Hindlimb muscle (tissue), 1 donor: Measurements from ENCODE around the gene INSR. TPM values are rescaled to one million over a fixed set of nuclear protein-coding genes. Genes with fewer than 3 reads are reported as not detected.
"Not testable (repeated sequence)": the region's sequence is repeated elsewhere in the genome, so short reads cannot be mapped to it uniquely, and the experiment has no call there.

Source experiments
- DNase-seq: peaks from one replicate; pipeline ENCODE4 v3.0.0-alpha.2; 2013
- polyA plus RNA-seq: library from polyadenylated mRNA; unstranded; fragments of 120-200 nt; gene quantifications from one replicate; pipeline ENCODE4 v1.2.1, GENCODE V29; 2013; ENCODE audit not compliant: insufficient read length

Gene INSR
- polyA plus RNA-seq, 1 donor: 19.0 TPM

DNA sequence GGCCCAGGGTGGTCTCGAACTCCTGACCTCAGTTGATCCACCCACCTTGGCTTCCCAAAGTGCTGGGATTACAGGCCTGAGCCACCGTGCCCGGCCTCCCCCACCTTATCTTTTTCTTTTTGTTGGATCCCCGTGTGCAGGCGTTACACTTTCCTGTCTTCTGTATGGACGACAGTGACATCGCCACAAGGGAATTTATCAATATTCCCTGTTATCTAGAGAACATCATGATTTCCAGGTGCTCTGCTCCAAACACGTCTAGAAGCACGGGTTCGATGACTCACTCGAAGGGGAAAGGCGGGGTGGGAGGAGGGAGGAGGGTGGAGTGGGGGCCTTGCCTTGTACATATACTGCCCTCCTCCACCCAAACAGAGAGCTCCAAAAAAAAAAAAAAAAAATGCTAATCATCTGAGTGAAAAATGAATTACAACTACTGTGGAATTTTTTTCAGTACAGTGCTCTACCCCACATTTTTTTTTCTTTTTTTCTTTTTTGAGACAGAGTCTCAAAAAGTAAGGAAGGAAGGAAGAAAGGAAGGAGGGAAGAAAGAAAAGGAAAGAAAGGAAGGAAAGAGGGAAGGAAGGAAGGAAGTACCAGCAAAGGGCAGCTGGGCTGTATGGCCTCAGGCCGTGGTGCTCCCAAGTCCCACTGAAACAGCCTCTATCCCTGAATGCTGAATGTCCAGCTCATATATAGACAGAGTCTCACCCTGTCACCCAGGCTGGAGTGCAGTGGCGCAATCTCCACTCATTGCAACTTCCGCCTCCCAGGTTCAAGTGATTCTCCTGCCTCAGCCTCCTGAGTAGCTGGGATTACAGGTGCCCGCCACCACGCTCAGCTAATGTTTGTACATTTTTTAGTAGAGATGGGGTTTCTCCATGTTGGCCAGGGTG is 36.8 kb downstream of the INSR start:
- DNase-seq: no peak

DNA sequence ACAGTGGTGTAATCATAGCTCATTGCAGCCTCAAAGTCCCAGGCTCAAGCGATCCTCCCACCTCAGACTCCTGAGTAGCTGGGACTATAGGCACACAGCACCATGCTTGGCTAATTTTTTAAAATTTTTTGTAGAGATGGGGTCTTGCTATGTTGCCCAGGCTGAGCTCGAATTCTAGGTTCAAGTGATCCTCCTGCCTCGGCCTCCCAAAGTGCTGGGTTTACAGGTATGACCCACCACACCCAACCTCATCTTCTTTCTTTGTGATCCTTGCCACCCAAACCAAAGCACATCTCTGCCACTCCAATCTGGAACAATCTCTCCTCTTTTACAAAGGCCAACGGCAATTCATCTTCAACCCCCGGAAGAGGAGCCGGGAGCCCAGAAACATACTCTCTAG is 38.6 kb downstream of the INSR start:
- no peak for DNase-seq

DNA sequence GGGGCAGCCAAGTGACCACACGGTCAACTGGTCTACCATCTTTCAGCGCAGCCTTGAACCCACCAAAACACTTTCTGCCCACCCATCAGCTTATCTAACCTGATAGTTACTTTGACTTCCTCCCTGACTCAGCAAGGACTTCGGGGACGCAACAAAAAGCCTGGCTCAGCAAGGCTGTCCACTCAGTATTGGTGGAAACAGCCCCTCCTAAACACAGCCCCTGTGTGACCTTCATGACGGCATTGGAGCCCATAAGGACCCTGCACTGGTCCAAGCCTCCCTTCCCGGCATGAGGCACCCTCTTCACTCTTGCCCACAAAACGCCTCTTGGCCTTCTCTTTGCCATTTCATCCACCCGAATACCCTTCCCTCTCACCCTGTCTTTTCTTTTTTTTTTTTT is 39.1 kb downstream of the INSR start:
- no peak for DNase-seq

DNA sequence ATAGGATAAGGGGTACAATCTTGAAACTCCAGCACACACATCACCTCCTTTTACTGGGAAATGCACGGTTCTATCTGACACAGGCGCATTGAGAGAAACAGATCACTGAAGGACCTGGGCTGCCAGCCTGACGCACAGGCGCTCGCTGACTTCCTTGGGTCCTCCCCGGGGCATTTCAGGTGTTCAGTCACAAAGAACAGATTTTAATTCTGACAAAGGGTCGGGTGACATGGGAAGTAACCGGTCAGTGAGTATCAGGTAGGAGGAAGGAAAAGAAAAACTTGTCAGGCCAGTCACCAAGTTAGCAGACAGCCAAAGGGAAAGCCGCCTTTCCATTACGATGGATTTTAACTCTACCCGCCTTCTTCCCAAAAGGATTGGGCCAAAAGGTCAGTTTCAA is 39.6 kb downstream of the INSR start:
- no peak for DNase-seq

DNA sequence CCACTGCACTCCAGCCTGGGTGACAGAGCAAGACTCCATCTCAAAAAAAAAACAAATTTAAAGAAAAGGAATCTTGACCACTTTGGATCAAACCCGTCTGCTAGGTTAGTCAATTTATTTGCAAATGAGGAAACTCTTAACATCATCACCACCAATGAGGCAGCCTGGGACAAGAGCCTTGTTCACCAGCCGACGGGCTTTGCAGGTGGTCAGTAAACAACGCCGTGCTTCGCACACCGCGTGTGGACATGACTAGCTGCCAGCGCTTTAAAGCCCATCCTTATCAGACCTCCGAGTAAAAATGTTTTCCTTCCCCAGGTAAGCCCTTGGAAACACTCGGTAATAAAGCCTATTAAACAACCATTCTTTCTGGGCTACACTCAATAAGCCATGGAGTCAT is 41.9 kb downstream of the INSR start:
- no peak for DNase-seq

DNA sequence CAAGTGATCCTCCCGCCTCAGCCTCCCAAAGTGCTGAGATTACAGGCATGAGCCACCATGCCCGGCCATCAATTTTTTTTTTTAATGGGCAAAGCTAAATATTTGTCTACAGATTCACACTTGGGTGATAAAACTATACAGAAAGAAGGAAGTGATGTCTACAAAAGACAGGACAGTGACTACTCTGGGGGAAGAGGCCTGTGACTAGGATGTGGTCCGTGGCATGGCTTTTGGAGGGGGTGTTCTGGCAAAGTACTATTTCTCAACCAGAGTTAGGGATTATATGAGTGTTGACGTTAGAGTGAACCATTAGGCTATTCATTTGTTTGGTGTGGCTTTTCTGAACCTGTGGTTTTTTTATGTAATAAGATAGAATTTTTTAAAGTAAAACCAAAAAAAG is 42.7 kb downstream of the INSR start:
- no peak for DNase-seq

DNA sequence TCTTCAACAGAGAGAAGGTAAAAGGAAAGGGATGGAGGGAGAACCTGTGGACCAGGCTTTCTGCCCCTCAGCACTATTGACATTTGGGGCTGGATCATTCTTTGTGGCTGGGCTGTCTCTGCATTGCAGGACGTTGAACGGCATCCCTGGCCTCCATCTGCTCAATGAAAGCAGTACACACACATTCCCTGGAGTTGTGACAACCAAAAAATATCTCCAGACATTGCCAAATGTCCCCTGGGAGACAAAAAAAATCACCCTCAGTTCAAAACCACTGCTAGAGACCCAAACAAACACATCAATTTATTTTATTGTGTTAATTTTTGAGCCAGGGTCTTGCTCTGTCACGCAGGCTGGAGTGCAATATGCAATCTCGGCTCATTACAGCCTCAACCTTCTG is 43.3 kb downstream of the INSR start:
- DNase-seq: no peak

DNA sequence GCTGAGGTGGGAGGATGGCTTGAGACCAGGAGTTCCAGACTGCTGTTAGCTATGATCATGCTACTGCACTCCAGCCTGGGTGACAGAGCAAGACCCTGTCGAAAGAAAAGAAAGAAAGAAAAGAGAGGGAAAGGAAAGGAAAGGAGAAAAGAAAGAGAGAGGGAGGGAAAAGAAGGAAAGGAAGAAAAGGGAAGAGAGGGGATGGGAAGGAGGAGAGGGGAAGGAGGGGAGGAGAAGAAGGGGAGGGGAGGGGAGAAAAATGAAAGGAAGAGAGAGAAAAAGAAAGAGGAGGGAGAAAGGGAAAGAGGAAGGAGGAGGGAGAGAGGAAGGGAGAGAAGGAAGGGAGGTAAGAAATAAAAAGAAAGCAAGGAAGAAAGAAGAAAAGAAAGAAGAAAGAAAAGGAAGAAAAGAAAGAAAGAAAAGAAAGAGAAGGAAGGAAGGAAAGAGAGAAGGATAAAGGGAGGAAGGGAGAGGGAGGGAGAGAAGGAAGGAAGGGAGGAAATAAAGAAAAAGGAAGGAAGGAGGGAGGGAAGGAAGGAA is 44.1 kb downstream of the INSR start:
- DNase-seq: no peak

DNA sequence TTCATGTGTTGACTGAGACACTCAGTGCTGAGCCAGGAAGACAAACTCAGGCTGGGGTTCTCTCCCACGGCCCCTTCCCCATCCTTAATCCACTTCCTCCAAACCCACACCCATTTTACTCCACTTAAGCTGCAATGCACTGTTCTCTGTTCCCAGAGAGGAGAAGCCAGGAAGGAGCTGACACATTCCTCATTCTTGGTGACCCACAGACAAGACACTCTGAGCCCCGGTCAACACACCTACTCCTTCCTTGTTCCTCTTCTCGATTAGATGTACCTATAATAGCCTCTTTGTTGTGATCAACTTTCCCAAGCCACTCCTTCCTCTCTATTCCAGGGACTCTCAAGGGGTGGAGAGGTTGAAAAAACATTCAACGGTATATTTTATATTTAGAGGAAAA is 47.1 kb downstream of the INSR start:
- no peak for DNase-seq

DNA sequence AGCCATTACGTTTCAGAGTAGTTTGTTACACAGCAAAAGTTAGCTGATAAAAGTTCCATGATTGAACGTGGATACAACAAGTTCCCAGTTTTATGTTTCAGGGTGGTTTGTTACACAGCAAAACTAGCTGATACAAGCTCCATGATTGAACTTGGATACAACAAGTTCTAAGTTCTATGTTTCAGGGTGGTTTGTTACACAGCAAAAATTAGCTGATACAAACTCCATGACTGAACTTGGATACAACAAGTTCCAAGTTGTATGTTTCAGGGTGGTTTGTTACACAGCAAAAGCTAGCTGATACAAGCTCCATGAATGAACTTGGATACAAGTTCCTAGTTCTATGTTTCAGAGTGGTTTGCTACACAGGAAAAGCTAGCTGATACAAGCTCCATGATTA is 47.6 kb downstream of the INSR start:
- no peak for DNase-seq

DNA sequence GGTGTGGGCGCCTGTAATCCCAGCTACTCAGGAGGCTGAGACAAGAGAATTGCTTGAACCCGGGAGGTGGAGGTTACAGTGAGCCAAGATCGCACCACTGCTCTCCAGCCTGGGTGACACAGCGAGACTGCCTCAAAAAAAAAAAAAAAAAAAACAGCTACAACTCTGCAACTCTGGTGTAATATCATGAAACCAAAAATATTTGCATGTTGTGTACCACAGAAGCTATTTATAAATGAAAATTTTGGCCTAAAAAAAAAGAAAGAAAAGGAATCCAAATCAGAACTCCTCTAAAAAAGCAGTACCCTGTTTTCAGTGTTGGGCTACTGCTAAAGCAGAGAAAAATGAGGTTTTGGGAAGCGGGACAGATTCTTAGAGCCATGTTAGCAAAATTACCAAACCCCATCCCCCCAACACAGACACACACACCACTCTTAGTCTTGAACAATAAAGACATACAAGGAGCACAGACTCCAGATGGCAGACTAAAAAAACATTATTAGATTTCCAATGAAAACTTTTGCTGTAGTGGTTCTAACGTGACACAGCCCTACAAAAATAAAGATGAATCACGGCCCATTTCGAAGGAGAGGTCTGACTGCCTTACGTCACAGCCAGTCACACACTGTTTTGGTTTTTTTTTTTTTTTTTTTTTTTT is 51.5 kb downstream of the INSR start:
- no peak for DNase-seq

DNA sequence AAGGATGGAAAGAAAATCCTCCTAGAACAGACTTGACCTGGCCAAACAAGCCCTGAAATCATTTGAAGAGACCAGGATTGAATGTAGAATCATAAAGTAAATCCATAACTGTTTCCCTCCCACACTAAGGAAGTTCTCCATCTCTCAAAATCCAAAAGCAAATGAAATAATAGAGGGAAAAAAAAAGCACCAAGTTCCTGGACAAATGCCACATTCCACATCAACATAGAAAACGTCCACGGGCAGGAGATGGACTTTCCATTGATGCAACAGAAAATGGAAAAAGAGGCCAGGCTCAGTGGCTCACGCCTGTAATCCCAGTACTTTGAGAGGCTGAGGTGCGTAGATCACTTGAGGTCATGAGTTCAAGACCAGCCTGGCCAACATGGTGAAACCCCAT is 56.2 kb downstream of the INSR start:
- peak; percentile 57 for DNase-seq

DNA sequence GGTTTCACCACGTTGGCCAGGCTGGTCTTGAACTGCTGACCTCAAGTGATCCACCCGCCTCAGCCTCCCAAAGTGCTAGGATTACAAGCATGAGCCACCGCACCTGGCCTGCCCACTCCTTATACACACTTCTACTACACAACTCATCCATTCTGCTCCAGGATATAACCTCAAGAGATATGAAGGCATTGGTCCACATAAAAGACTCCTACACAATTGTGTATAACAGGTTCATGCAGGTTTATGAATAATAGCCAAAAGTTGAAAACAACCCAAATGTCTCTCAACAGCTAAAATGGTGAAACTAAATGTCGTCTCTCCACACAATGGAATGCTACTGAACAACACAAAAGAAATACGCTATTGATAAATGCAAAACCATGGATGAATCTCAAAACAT is 58.1 kb downstream of the INSR start:
- DNase-seq: no peak

DNA sequence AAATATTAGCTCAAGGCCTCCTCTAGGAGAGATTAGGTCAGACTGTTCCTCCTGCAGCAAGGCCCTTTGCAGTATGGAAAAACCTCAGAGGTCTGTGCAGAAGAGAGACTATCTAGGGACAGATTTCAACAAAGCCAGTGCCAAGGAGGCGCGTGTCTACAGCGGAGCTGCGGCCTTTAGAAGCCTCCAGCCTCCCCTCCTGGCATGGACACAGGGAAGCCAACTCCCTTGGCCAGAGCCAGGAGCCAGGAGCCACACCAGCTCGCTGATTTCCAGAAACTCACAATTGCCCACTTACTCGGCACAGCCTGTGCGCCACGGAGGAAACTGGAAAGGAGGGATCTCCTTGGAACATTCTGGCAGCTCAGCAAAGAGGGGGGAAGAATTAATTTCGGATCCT is 63.4 kb downstream of the INSR start:
- DNase-seq: peak; percentile 62

DNA sequence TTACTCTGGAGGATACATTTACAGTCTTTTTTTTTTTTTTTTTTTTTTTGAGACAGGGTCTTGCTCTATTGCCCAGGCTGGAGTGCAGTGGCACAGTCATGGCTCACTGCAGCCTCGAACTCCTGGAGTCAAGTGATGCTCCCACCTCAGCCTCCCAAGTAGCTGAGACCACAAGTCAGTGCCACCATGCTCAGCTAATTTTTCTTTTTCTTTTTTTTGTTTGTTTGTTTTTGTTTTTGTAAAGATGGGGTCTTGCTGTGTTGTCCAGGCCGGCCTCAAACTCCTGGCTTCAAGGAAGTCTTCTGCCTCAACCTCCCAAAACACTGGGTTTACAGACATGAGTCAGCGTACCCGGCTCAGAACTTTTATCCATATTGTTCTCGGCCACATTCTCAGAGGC is 64.5 kb downstream of the INSR start:
- no peak for DNase-seq

DNA sequence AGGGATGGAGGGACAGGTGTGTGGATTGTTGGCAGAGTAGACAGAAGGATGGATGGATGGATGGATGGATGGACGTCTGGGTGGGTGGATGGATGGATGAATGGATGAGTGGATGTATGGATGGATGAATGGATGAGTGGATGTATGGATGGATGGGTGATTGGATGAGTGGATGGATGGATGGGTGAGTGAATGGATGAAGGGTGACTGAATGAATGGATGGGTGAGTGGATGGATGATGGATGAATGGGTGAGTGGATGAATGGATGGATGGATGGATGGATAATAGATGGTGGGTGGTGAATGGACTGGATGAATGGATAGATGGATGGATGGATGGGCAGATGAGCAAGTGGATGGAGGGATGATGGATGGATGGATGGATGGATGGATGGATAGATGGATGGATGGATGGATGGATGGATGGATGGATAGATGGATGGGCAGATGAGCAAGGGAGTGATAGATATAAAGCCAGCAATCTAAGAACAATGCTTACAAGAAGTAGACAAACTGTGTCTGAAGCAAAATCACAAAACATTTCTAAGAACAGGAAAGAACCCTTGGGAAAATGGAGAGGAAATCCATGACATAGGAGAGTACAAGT is 65.2 kb downstream of the INSR start:
- no peak for DNase-seq

DNA sequence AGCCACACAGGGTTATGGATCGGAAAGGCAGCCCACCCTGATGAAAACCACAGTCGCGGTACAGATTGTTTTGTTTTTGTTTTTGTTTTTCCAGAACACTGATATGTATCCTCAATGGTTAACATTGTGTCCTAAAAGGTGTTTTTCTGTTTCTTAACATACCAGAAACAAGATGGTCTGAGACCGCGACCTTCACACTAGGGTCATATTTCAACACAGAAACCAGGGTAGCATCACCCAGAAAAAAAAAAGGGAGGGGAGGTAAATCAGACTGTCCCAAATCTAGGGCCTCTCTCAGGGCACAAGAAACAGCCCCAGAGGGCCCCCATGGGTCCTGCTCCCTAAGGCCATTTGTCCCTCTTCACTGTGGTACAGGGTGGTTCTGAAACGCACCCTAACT is 66.5 kb downstream of the INSR start:
- DNase-seq: no peak

DNA sequence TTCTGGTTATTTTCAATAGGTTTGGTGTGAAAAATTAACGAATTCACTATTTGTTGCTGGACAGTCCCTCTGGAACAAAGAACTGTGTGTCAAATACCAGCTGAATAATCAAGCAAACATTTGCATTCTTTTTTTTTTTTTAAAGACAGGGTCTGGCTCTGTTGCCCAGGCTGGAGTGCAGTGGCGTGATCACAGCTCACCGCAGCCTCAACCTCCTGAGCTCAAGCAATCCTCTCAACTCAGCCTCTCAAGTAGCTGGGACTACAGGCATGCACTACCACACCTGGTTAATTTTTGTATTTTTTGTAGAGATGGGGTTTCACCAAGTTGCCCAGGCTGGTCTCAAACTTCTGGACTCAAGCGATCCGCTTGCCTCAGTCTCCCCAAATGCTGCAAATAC is 67.1 kb downstream of the INSR start:
- not testable (repeated sequence) for DNase-seq

DNA sequence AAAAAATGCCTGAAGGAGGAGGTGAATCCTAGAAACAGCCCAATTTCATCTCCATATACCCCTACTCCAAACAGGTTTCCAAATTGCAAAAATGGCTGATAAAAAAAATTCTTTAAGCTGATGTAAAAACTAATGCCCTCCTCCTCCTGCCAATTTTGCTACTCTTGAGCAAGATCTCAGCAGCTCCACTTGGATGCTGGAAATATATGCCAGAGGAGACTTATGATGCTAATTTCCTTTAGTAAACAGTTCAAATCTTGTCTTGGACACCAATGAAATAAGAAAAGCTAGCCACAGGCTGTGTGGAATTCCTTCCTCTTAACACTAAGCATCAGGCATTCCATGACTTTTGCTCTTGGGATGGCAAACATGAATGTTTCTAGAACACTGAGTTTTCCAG is 67.5 kb downstream of the INSR start:
- DNase-seq: no peak

DNA sequence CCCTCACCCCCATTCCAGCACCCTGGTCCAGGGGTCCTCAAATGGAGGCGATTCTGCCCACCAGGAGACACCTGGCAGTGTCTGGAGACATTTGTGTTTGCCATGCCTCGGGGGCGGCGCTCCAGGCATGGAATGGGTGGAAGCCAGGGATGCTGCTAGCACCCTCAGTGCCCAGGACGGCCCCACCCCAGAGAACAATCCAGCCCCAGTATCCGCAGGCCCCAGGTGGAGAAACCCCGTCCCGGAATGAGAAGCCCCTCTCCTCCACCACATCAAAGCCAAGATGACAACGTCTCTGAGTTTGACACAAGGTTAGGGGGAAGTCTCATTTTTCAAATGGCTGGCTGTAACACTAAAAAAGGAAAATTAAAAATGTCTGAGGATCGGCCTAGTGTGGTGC is 68.5 kb downstream of the INSR start:
- no peak for DNase-seq

DNA sequence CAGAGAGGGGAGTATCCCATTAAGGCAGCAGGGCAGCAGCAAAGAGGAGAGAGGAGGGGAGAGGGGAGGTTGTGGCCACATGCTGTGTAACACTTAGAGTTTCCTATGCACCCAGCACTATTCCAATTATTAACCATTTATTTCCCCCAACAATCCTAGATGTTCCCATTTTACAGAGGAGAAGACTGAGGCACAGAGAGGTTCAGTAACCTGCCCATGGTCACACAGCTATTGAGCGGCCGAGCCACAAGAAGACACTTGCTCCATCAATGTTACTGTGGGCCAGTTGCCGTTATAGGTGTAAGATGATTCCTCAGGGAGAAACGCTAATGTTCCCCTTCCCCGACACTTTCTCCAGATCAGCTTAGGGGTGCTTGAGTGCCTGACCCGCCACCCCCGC is 69.2 kb downstream of the INSR start:
- DNase-seq: no peak

DNA sequence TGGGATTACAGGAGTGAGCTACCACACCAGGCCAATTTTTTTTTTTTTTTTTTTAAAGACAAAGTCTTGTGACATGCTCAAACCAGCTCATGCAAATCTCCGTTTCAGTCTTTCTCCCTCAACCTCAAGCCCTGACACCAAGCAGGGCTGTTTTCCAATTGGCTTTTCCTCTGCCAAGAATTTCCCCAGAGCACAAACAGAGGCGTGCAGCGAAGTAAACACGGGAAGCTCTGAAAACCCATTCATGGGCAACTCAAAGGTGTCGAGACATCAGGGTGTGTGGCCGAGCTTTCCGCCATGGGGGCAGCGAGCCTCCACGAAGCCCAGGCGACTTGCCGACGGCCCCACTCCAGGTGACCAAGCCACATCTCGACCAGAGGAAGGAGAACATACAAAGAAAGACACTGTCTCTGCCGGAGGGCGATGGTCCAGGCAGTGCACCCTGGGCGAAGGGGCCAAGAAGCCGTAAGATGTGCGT is 70.0 kb downstream of the INSR start:
- peak; percentile 58 for DNase-seq

DNA sequence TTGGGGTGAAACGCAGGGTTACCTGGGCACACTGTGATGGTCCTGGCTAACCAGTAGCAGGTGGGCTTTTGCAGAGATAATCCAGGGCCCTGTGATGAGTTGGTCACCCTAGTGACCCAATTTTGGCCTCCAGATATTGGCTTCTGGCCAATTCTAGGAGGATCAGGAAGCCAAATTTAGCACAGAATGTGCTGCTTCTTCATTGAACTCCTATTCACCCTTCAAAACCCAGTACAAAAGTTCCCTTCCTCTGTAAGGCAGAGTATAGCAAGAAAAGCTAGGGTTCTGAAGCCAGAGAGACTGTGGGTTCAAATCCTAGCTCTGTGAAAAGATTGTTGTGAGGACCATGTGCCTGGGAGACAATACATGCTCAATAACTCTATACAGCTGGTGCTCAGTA is 70.8 kb downstream of the INSR start:
- DNase-seq: no peak

DNA sequence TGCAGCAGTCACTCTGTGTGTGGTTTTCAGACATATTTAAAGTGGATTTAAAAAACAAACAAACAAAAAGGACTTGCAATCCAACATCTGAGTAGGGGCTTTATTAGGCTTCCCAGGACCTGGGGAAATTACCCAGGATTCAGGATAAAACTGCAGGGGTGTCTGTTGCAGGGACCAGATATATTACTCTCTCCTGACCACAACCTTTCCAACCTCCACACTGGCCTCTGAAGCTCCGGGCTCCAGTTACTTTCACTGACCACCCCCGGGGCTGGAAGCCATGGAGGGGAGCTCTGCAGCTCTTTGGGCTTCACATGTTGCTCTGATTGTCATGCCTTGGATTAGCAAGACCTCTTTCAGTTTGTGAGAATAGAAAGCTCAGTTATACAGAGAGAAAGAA is 75.2 kb downstream of the INSR start:
- DNase-seq: no peak
